Measurements from ENCODE around the gene MTX1.

DNA sequence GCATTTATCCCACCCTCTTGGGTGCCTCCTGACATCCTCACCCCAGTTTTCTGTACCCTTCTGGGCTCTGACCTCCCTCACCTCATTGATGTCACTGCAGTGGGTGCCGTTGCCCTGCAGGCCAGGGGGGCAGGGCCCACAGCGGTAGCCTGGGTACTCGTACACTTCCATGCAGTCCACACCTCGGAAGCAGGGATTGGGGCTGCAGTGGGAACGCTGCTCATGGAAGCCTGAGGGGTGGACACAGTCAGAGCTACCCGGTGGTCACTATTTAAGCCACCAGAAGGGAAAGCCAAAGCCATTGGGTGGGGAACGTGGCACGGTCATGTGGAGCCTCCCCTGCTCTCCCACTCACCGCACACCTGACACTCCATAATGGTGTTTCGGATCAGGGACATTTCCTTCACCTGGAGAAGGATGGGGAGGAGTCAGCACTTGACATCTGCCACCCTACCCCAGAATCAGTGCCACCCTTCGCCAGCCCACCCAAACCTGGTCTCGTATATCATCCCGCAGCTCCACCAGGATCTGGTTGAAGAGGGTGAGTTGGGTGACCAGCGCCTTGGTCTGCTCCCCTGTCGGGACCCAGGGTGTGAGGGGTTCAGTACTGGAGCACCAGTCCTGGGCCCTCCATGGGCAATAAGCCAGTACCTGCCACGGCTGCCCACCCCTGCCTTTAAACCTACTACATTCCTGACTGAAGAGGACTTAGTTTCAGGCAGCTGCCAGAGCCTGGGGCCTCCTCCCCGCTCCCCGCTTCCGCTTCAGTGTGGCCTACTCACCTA, 5.6 kb upstream of the MTX1 start:
- TF ChIP-seq POLR2AphosphoS5 (IDR thresholded peaks at IDR 0.05; ENCODE audit: low read depth, low read length) (no peak), TAF1 (IDR thresholded peaks at IDR 0.05; ENCODE audit: low read depth, low read length) (no peak), POLR2A (IDR thresholded peaks at IDR 0.05; ENCODE audit: low read depth, low read length) (no peak)
